BE2C (cell line): ENCODE results near the gene GUCY2F. TPM values are rescaled to one million over a fixed set of nuclear protein-coding genes. Genes with fewer than 3 reads are reported as not detected.

Experiments used
- DNase-seq: peaks from one replicate; pipeline ENCODE4 v3.0.0-alpha.2; 2020
- H3K27me3 ChIP-seq: fragments of 250-450 bp; sonication (Bioruptor Pico); 2 replicates; pipeline ENCODE4 v1.5.1; 2020; ENCODE audit warnings: mild to moderate bottlenecking
- H3K36me3 ChIP-seq: fragments of 250-450 bp; sonication (Bioruptor Pico); 2 replicates; pipeline ENCODE4 v1.5.1; 2020; ENCODE audit warnings: mild to moderate bottlenecking
- H3K4me1 ChIP-seq: fragments of 250-450 bp; sonication (Bioruptor Pico); 2 replicates; pipeline ENCODE4 v1.5.1; 2020
- H3K4me3 ChIP-seq: 2 replicates; pipeline ENCODE4 v1.5.1; 2011; ENCODE audit warnings: low read depth, low read length
- H3K9me3 ChIP-seq: fragments of 250-450 bp; sonication (Bioruptor Pico); 2 replicates; pipeline ENCODE4 v1.5.1; 2020
- polyA plus RNA-seq: library from polyadenylated mRNA; unstranded; fragments of >200 nt; gene quantifications from one replicate; pipeline ENCODE4 v1.2.1, GENCODE V29; 2012; ENCODE audit warnings: low read depth, missing spikeins; ENCODE audit not compliant: insufficient read length, insufficient read depth
- TF ChIP-seq, protein P1 (sequence below): IDR thresholded peaks from 2 replicates; pipeline ENCODE4 v1.5.1; 2012; ENCODE audit warnings: mild to moderate bottlenecking, low read depth, low read length

GUCY2F gene
- not detected for polyA plus RNA-seq

DNA sequence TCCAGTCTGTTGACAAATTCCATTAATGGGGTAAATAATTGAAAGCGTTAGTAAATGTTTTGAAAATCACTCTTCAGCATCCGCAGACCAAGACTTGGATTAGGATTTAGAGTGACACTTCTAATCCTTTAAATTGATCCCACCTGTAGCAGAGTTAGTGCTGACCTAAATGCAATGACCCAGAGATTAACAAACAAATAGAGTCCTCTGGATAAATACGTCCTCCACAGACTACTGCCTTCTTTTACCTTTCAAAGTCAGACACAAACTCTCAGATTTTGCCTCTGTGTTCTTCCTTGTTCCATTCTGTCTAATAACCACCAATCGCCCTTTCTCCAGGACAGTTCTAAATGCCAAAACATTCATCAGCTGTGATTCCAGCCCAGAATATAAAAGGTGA is at the start of gene GUCY2F:
TSS of gene GUCY2F (minus strand) at position 101 of the 400 bp plus-strand sequence. CDS start 6,150 bp downstream, outside the sequence.
- no peaks in the 10 kb centered on the region for H3K36me3 ChIP-seq
- no peaks in the 10 kb centered on the region for H3K4me1 ChIP-seq
- TF ChIP-seq, protein P1, sequence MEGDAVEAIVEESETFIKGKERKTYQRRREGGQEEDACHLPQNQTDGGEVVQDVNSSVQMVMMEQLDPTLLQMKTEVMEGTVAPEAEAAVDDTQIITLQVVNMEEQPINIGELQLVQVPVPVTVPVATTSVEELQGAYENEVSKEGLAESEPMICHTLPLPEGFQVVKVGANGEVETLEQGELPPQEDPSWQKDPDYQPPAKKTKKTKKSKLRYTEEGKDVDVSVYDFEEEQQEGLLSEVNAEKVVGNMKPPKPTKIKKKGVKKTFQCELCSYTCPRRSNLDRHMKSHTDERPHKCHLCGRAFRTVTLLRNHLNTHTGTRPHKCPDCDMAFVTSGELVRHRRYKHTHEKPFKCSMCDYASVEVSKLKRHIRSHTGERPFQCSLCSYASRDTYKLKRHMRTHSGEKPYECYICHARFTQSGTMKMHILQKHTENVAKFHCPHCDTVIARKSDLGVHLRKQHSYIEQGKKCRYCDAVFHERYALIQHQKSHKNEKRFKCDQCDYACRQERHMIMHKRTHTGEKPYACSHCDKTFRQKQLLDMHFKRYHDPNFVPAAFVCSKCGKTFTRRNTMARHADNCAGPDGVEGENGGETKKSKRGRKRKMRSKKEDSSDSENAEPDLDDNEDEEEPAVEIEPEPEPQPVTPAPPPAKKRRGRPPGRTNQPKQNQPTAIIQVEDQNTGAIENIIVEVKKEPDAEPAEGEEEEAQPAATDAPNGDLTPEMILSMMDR, result no peak
- no peaks in the 10 kb centered on the region for H3K27me3 ChIP-seq
- no peak within 1 kb of the TSS for H3K4me3 ChIP-seq
- DNase-seq, result no peak
- H3K9me3 ChIP-seq, result no peaks in the 10 kb centered on the region

DNA sequence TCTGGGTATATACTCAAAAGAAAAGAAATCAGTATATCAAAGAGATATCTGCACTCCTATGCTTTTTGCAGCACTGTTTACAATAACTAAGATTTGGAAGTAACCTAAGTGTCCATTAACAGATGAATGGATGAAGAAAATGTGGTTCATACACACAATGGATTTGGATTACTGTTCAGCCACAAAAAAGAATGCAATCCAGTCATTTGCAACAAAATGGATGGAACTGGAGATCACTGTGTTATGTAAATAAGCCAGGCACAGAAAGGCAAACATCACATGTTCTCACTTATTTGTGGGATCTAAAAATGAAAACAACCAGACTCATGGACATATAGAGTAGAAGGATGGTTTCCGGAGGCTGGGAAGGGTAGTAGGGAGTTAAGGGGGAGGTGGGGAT is 37.1 kb upstream of the GUCY2F start:
- no peak for DNase-seq
- TF ChIP-seq, protein P1, result no peak
- H3K27me3 ChIP-seq, result no peaks in the 10 kb centered on the region
- H3K4me3 ChIP-seq, result no peak overlapping the region
- H3K9me3 ChIP-seq, result no peaks in the 10 kb centered on the region
- no peaks in the 10 kb centered on the region for H3K4me1 ChIP-seq
- H3K36me3 ChIP-seq, result no peaks in the 10 kb centered on the region

DNA sequence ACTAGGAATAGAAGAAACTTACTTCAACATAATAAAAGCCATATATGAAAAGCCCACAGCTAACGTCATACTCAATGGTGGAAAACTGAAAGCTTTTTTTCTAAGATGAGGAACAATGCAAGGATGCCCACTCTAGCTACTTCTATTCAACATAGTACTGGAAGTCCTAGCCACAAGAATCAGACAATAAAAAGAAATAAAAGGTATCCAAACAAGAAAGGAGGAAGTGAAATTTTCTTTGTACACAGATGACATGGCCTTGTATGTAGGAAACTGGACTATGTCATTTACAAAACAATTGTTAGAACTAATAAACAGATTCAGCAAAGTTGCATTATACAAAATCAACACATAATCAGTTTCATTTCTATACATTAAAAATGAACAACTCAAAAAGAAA is 29.2 kb upstream of the GUCY2F start:
- no peak for DNase-seq
- Histone ChIP-seq H3K36me3 (no peaks in the 10 kb centered on the region), H3K4me1 (no peaks in the 10 kb centered on the region)

DNA sequence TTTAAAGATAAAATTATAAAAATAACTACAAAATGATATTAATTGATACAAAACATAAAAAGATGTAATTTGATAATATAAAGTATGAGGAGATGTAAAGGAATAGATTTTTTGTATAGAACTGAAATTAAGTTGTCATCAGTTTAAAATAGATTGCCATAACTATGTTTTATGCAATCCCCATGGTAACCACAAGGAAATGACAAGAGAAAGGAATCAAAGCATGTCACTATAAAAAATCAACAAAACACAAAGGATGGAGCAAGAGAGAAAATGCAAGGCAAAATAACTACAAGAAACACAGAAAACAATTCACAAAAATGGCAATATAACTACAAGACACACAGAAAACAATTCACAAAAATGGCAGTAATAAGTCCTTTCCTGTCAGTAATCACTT is 27.0 kb upstream of the GUCY2F start:
- Histone ChIP-seq H3K4me3 (no peak overlapping the region), H3K4me1 (no peaks in the 10 kb centered on the region), H3K9me3 (no peaks in the 10 kb centered on the region), H3K36me3 (no peaks in the 10 kb centered on the region), H3K27me3 (no peaks in the 10 kb centered on the region)
- TF ChIP-seq, protein P1, result no peak
- no peak for DNase-seq

More for the DNA sequence above, 29.2 kb upstream of the GUCY2F start:
- no peaks in the 10 kb centered on the region for H3K27me3 ChIP-seq
- no peaks in the 10 kb centered on the region for H3K9me3 ChIP-seq
- TF ChIP-seq, protein P1, result no peak
- no peak overlapping the region for H3K4me3 ChIP-seq

DNA sequence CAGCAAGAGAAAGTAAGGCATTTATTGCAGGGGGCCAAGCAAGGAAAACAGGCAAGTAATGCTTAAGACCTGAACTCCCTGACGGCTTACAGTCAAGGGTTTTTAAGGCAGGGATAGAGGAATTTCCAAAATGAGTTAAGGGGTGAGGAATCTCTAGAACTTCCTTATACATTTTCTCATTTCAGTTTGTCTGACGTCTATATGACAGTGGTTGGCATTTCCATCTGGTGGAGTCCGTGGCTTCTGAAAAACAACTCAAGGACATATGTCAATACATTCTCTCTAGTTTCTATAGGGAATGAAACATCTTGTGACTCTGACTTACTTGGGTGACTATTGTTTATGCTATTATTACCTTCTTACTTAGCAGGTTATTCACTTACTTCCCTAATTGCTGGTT is 19.3 kb upstream of the GUCY2F start:
- H3K27me3 ChIP-seq, result no peaks in the 10 kb centered on the region
- H3K4me1 ChIP-seq, result no peaks in the 10 kb centered on the region
- H3K9me3 ChIP-seq, result no peaks in the 10 kb centered on the region
- TF ChIP-seq, protein P1, result no peak
- DNase-seq, result no peak
- H3K4me3 ChIP-seq, result no peak overlapping the region
- H3K36me3 ChIP-seq, result no peaks in the 10 kb centered on the region

DNA sequence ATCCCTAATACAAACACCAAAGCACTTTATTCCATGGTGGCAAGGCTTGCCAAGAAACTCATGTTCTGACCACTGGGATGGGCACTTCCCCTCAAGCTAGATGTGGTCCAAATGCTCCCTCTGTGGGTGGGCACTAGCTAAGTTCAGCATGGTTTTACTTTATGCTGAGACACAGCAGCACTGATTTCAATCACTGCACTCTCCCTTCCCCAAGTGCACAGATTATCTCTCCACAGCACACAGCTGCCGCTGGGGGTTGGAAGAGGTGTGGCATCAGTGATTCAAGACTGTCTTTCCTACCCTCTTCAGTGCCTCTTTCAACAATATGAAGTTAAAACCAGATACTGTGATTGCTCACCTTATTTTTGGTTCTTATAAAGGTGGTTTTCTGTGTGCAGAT is 16.5 kb upstream of the GUCY2F start:
- no peak overlapping the region for H3K4me3 ChIP-seq
- TF ChIP-seq, protein P1, result no peak
- H3K36me3 ChIP-seq, result no peaks in the 10 kb centered on the region
- H3K4me1 ChIP-seq, result no peaks in the 10 kb centered on the region
- DNase-seq, result no peak
- no peaks in the 10 kb centered on the region for H3K27me3 ChIP-seq
- no peaks in the 10 kb centered on the region for H3K9me3 ChIP-seq
